SU-DHL-6 (cell line): Measurements from ENCODE around the gene PPP1R14B.

Experiments used
- CTCF ChIP-seq: fragments of 200-600 bp; sonication (generic); IDR thresholded peaks from one replicate; pipeline ENCODE4 v1.5.1; 2017; ENCODE audit warnings: antibody characterized with exemption, mild to moderate bottlenecking, low read length, moderate library complexity; ENCODE audit not compliant: insufficient read depth, poor library complexity, severe bottlenecking
- EZH2phosphoT487 ChIP-seq: fragments of 200-600 bp; sonication (generic), shearing (Covaris generic); conservative IDR thresholded peaks from 2 replicates; pipeline ENCODE4 v1.6.1; 2018; ENCODE audit warnings: mild to moderate bottlenecking, antibody characterized with exemption, low read length, moderate library complexity, mixed read lengths

DNA sequence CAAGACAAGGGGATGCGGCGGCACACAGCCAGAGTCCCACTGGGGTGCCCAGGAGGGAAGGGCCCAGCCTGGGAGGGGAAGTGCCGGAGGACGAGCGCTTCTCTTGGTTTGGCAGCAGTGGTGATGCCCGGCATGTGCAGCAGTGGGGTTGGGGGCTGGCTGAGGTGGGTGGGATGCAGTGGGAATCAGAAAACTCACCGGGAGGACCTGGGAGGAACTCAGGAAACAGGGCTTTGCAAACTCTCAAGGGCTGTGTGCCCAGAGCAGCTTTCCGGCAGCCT lies 37.2 kb downstream of the PPP1R14B start:
- TF ChIP-seq CTCF (no peak), EZH2phosphoT487 (no peak)
